ENCODE results near the gene ZFYVE28.

- TF ChIP-seq CTCF (conservative IDR thresholded peaks at IDR 0.05 in 1 of 2, IDR thresholded peaks at IDR 0.05 in 1 of 2; ENCODE audit: extremely low read depth in 1 of 2, insufficient read depth in 1 of 2, low read depth in 1 of 2, low read length in 2 of 2) = no peak
- no peak for TF ChIP-seq EZH2 (IDR thresholded peaks at IDR 0.05; ENCODE audit: borderline replicate concordance, low read length)
Measured at GRCh38 chr4:2277956-2278355, 140.5 kb downstream of the ZFYVE28 start.

Data from mammary epithelial cell (primary cell).